ENCODE results near the gene DCLK1. TPM values are rescaled to one million over a fixed set of nuclear protein-coding genes. Genes with fewer than 3 reads are reported as not detected.
A peak's percentile ranks its signal among the peaks of the same experiment; 100 is the strongest.

The DCLK1 gene
- total RNA-seq, 1 donor from 2014 or later = not detected

DNA sequence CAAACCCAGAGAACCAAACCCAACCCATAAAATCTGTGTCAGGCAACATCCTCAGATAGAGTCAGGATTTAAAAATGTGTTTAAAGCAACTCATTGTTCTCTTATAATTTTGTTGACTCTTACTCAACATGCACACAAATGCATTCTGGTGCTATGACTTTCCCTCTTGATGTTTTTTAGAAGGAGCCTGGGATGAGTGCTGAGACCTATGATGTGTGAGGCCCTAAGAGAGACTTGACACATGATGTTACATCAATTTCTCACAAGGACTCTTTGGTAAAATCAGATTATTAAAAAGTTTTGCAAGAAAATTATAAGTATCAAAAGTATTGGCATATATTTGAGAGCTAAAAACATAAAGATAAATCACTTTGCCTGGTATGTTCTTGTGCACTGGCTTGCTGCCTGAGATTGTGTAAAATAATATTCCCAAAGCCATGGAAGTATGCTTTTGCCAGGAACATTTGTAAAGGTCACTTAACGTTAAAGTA, 173.9 kb downstream of the DCLK1 start:
- DNase-seq (ENCODE audit: low spot score) (no peak), ATAC-seq (no peak)

- DNase-seq (ENCODE audit: low spot score) (no peak), ATAC-seq (no peak)
Measured at GRCh38 chr13:35956074-35956473, 175.1 kb downstream of the DCLK1 start.

DNA sequence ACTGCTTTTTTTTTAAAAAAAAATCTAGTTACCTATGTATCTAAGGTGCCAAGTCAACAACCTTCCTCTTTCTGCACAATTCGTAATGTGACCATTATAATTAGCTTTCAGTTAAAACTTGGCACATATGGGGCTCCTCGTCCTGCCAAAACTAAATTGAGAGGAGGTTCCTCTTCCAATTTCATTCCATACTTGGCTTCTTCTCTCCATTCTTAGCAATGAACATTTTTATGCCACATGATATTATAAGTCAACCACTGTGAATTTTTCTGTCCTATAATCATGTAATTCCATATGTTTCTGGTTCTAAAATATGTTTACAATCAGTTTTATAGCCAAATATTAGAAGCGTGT, 177.0 kb downstream of the DCLK1 start:
- DNase-seq (ENCODE audit: low spot score) = no peak
- no peak for ATAC-seq

DNA sequence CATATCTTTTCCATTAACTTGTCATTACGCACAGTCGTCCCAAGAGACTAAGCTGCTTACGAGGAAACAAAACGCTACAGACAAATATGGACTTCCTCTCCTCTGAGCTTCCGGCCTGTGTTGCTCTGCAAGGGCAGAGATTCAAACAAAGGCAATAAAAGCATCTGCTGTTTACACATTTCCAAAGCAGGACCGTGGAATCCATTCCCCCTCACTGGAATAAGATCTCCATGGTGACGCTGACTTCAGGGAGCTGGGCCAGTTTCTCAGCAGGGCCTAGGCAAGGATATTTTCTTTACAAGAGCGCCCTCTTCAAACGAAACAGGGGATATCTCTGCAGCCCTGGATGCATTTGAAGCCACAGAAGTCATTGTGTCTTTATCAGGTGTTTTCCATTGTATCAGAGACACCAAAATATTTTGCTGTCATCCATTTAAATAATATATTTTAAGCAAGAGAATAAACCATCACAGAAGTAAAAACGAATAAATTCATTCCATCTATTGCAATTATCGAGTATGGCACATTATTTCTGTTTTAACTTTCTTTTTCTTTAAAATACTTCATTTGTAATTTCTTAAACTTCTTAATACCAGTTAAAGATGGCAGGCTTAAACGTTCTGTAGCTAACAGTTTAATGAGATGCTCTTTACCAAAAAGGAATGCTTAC, 177.5 kb downstream of the DCLK1 start:
- DNase-seq (ENCODE audit: low spot score) (no peak), ATAC-seq (peak; percentile 67)

DNA sequence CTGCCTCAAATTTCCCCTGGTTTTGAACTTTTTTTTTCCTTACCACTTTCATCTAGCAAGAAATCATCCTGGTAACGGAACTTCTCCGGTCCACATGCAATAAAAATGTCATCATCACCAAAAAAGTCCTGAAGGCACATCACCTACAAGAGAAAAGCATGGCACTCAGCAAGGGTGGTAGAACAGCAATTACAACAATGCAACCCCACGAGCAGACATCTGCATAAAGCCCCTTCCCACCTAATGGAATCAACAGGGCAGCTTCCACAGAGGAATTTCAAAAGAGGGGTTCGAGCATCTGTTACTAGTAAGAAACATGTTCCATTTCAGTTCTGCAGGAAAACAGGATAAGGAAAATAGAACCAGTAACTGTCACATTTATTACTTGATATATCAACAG, 183.9 kb downstream of the DCLK1 start:
- DNase-seq (ENCODE audit: low spot score) (no peak), ATAC-seq (no peak)

GRCh38 chr13:35945368-35945767, 185.8 kb downstream of the DCLK1 start:
- DNase-seq (ENCODE audit: low spot score) = no peak

DNA sequence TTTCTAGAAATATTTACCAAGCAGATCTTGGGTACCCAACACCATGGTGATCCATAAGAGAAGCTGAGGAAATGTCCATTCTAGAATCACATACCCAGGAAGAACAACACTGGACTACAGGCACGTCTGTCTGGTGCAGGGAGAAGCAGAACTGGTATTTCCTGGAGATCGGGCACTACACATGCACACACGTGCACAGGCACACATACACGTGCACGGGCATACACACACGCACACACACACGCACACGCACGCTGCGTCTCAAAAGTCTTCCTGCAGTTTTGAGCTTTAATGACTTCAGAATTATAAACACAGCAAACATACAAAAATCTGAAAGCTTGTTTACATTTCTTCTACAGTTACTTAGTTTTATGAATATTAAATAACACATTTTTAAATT, 189.8 kb downstream of the DCLK1 start:
- DNase-seq (ENCODE audit: low spot score) = no peak
- no peak for ATAC-seq

More at GRCh38 chr13:35945368-35945767, 185.8 kb downstream of the DCLK1 start:
- no peak for ATAC-seq

- no peak for ATAC-seq
Measured at GRCh38 chr13:35940734-35941133, 190.4 kb downstream of the DCLK1 start.

GRCh38 chr13:35936246-35936978, 194.8 kb downstream of the DCLK1 start:
- DNase-seq (ENCODE audit: low spot score) = no peak
- ATAC-seq = no peak

More at GRCh38 chr13:35940734-35941133, 190.4 kb downstream of the DCLK1 start:
- no peak for DNase-seq (ENCODE audit: low spot score)

DNA sequence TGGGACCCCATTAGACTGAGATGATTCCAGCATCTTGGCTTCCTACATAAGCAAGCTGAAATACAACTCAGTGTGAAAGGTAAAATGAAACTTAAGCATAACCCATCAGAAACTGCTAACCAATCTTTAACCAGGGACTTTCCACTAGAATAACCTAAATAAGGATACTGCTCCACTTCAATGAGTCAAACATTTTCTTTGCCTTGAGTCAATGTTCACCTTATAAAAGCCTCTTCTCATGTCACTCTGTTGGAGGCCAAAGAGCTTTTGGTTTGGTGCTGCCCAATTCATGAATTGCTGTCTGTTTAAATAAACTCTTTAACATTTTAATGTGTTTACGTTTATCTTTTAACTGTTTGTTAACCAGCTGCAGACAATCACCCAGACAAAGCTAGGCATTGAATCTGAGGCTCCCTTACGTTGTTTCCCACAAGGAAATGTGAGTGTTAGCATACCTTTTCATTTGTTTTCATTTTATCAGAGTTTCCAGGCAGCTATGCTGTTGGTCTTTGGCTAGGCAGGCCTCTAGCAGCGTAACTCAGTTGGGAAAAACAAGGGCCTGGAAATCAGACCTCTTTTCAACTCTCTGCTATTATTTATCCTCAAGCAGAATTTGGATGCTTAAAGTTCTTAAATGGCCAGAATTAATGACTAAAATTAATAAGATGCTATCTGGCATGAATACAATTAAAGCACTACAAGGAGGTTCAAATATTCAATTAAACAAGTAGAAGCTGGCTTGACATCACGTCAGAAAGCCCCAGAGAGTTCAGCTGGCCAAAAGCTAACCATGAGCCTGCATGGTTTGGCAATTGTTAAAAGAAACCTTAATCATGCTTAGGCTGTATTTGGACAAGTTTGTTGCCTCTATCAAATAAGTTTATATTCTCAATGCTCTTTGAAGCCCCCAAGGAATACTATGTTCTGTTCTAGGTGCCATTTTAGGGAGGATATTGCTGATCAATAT, 200.2 kb downstream of the DCLK1 start:
- ATAC-seq = no peak

GRCh38 chr13:35927567-35928021, 203.6 kb downstream of the DCLK1 start:
- DNase-seq (ENCODE audit: low spot score) (no peak), ATAC-seq (peak; percentile 45)

More for the DNA sequence above, 200.2 kb downstream of the DCLK1 start:
- no peak for DNase-seq (ENCODE audit: low spot score)

DNA sequence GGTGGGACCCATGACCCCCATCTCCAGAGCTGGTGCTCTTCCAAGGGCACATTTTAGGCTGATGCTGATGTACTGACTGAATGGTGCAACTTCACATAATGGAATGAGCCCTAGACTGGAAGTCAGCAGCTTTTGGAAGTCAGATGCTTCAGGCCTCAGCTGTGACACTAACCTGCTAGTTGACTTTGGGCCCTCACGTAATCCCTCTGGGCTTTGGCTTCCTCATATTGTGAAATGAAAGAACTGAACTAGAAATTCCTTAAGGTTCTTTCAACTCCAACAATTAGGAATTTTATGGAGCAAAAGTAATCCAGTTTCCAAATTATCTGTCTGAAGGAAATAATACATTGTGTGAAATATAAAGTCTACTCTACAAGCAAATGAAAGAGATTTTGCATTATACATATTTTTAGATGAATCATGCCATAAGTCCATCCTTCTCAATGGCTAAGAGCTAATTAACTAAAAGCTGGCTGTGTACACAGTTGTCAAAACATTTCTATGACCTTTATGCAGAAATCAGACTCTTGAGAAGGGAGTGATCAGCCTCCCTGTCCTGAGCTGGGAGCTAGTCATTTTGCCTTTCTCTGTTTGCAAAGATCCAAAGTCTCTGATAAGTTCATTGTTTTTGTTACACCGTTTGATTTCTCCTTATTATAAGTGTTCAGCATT, 204.2 kb downstream of the DCLK1 start:
- ATAC-seq = no peak
- DNase-seq (ENCODE audit: low spot score) = no peak

DNA sequence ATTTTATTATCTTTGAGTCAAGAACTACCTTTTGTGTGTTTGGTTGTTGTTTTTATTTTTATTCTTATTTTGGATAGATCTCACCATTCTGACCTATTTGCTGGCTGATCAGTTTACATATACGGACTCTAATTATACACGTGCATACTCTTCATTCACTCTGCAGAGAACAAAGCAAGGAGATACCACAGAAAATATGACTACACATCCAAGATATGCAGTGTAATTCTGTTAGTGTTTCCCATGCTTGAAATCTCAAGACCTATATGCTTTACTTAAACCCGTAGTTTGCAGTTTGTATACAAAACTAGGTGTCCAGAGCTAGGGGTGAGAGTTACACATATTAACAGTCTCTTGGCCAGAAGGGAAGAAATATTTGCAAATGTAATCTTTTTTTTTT, 205.5 kb downstream of the DCLK1 start:
- no peak for ATAC-seq
- no peak for DNase-seq (ENCODE audit: low spot score)

- ATAC-seq (no peak), DNase-seq (ENCODE audit: low spot score) (no peak)
Measured at GRCh38 chr13:35923347-35923746, 207.8 kb downstream of the DCLK1 start.

DNA sequence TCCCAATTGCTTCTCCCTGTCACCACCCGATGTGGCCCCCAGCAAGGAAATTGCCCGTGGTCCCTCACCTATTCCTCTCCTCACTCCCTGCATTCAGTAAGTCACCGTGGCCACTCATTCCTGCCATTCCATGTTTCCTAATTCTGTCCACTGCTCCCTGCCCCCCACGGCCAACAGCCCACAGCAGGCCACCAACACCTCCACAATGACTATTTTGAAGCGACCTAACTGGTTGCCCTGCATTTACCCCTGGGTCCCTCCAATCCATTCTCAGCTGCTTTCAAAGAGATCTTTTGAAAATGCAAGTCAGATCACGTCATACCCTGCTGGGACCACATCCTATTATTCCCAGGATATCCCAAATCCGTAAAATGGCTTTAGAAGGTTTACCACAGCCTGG, 210.4 kb downstream of the DCLK1 start:
- no peak for DNase-seq (ENCODE audit: low spot score)
- ATAC-seq = no peak

DNA sequence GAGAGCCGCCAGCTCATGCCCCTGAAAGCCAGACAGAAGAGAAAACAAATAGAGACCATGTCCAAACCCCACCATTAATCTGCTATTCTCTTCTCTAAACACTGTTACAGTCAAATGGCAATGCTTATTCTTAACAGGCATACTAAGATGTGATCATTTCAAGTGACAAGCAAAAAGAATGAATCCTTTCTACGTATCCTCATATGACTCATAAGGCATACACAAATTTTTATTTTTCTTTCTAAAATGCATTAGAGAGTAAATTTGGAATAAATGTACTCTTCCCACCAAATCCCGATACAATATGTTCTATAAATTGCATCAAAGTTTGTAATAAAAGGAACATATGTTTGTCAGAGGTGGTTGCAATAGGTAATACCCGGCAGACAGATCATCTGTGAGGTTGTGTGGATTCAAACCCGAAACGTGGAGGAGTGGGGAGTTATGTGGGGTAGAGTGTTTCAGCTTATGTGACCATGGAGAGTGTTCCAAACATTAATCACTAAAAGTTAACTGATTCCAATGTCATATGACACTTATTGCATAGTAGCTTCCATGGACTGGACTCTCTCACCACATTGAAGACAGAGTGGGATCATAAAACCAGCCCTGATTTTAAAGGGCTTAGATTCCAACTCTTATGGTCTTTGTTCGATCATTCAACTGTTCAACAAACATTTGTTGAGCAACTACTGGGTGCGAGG, 213.1 kb downstream of the DCLK1 start:
- no peak for DNase-seq (ENCODE audit: low spot score)
- ATAC-seq = no peak

DNA sequence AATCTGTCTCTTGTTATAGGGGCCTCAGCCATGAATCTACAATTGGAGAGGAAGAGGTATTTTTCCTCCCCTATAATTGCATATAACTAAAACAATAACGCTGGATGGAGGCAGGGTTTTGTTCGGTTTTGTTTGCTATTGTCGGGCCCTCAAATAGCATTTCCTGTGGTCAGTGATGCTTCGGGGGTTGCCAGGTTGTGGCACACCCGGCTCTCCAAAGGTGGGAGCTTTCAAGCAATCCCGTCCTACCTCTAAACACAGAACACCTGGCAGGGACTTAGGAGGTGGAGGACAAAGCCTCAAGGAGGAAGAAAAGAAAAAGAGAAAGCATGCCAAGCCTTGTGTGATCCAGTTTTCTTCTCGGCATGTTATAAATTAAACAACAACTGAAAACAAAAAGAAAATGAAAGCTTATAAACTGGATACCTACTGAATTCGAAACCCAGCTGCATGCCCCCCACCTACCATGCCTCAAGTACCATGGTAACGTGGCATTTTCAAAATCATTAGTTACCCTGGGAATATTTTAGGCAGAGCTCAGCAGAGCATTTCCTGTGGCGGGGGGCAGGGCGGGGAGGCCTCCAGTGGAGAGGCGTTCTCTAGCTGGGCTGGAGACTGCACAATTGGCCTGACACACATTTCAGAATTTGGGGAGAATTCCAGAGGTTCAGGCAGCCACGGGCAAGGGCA, 213.8 kb downstream of the DCLK1 start:
- no peak for DNase-seq (ENCODE audit: low spot score)
- ATAC-seq = no peak

DNA sequence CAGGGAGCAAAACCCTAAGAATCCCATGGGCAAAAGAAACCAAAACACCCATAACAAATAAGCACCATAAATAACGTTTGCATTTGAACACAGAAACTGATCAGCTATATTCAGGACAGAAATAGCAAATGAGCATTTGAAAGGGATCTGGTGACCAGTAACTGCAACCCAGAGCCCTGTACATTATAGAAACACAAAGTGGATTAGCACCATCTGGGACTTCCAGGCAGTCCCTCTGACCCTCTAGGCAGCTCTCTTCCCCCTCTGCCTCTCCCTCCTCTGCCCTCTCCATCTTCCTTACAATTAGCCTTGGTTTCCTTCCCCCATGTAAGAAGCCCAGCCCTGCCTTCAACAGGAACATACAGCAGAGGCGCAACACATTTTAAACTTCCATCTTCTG, 215.0 kb downstream of the DCLK1 start:
- no peak for DNase-seq (ENCODE audit: low spot score)
- ATAC-seq = no peak

- ATAC-seq = no peak
- DNase-seq (ENCODE audit: low spot score) = no peak
Measured at GRCh38 chr13:35914662-35915061, 216.5 kb downstream of the DCLK1 start.

Data from left lobe of liver (tissue), 2 donors.